Epithelial cell of esophagus (primary cell): ENCODE data around the gene CA4.
"Not testable (repeated sequence)": the region's sequence is repeated elsewhere in the genome, so short reads cannot be mapped to it uniquely, and the experiment has no call there.

Experiments used
- DNase-seq: peaks from one replicate; pipeline ENCODE4 v3.0.0; 2010; ENCODE audit warnings: low read depth
- H3K4me3 ChIP-seq: 2 replicates; pipeline ENCODE4 v1.5.1; 2011; ENCODE audit warnings: mild to moderate bottlenecking, low read length, control low read depth
- TF ChIP-seq, protein P1 (sequence below): IDR thresholded peaks from 2 replicates; pipeline ENCODE4 v1.5.1; 2011; ENCODE audit warnings: low read depth, mild to moderate bottlenecking, low read length, control low read depth, inconsistent platforms; ENCODE audit not compliant: insufficient read depth; ENCODE audit errors: missing control alignments

CA4 gene

DNA sequence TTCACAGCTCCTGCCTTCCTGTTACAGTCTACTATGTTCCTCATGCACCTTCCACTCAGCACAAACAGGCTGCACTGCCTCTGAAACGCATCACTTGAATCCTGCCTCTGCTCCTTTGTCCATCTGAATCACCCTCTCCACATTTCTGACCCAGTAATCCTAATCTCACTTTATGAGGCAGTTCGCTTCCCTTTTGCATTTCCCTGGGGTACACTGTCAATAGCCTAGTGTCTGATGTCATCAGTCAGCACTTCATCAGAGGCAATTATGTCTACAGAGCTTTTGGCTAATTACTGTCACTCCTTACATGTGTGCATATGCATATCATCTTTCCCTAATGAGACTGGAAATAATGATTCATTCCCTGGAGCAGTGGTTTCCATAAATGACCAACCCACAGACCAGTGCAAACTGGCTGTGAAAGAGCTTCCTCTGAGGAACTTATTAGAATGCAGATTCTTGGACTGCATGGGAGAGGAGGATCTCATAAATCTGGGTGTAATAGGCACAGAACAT lies 23.6 kb downstream of the CA4 start:
- no peak for DNase-seq

DNA sequence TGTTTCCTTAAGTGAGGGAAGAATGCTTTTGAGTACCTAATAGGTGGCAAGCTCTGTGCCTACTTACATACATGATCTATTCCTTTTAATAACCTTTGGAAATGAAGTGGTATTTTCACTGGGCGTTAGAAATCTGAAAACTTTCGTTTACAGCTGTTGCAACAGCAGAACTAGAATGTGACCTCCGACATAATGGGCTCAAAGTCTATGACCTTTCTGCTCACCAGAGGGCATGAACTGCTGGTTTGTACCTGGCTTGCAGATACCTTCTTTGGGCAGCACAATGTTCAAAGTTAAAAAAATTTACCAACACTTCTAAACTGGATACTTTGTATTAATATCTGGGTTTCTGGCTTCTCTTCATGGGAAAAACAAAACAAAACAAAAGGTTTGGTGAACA lies 24.3 kb downstream of the CA4 start:
- DNase-seq = no peak
- H3K4me3 ChIP-seq = no peak overlapping the region
- TF ChIP-seq, protein P1, sequence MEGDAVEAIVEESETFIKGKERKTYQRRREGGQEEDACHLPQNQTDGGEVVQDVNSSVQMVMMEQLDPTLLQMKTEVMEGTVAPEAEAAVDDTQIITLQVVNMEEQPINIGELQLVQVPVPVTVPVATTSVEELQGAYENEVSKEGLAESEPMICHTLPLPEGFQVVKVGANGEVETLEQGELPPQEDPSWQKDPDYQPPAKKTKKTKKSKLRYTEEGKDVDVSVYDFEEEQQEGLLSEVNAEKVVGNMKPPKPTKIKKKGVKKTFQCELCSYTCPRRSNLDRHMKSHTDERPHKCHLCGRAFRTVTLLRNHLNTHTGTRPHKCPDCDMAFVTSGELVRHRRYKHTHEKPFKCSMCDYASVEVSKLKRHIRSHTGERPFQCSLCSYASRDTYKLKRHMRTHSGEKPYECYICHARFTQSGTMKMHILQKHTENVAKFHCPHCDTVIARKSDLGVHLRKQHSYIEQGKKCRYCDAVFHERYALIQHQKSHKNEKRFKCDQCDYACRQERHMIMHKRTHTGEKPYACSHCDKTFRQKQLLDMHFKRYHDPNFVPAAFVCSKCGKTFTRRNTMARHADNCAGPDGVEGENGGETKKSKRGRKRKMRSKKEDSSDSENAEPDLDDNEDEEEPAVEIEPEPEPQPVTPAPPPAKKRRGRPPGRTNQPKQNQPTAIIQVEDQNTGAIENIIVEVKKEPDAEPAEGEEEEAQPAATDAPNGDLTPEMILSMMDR = no peak

More for the DNA sequence above, 23.6 kb downstream of the CA4 start:
- no peak overlapping the region for H3K4me3 ChIP-seq
- TF ChIP-seq, protein P1 = no peak

DNA sequence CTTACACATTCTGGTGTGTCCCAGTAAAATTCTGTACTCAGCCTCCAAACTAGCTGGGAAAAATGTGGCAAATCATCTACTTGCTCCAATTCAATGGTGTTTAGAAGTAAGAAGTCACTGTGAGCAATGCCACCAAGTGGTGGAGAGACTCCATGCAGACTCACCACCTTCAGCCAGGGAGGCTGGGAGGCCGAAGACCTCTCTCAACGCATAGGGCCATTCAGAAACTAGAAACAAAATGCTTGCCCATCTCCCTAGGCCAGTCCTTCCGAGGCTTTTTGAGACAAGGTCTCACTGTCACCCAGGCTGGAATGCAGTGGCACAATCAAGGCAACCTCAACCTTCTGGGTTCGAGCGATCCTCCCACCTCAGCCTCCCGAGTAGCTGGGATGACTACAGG lies 25.0 kb downstream of the CA4 start:
- TF ChIP-seq, protein P1 = peak; percentile 18
- not testable (repeated sequence) for DNase-seq, H3K4me3 ChIP-seq

DNA sequence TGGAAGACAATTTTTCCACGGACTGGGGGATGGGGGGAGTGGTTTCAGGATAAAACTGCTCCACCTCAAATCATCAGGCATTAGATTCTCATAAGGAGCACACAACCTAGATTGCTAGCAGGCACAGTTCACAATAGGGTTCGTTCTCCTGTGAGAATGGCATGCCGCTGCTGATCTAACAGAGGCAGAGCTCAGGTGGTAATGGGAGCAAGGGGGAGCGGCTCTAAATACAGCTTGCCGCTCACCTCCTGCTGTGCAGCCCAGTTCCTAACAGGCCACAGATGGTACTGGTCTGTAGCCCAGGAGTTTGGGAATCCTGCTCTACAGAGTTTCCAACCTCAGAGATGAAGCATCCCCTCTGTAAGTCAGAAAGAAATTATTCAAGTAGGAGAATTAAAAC lies 27.0 kb downstream of the CA4 start:
- DNase-seq, H3K4me3 ChIP-seq: not testable (repeated sequence)

DNA sequence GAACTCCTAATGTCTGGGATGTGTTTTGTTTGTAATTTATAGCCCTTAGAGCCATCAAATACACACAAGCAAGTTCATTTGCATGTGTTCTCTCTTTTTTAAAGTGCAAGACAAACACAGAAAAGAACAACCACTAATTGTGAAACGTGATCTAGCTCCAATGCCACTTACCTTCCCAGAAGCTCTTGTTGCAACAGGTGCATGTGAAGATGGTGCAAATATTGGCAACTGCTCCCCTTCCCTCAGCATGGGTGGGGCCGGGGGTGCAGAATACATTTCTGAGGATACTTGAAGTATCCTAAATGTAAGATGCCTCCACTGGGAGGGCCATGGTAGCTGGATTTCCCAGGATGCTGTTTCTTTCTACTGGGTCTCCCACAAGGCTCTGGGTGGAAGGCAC lies 28.4 kb downstream of the CA4 start:
- not testable (repeated sequence) for H3K4me3 ChIP-seq, DNase-seq

DNA sequence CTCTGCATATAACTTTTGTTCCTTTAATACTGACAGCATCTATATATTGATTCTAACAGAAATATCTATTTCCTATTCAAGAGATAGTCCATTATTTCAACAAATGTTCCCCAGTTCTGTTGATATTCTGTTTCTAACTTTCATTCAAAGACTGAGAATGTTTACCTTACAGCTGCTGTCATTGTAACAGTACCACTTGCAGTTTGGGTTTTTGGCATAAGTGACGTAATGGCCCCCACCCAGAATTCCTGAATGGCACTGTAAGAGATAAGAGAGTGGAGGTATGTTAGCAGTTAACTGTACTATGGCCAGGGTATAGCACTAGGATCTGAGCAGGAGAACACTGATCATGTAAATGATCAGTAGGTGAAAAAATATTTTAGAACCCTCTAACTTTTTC lies 30.6 kb downstream of the CA4 start:
- not testable (repeated sequence) for DNase-seq, H3K4me3 ChIP-seq

DNA sequence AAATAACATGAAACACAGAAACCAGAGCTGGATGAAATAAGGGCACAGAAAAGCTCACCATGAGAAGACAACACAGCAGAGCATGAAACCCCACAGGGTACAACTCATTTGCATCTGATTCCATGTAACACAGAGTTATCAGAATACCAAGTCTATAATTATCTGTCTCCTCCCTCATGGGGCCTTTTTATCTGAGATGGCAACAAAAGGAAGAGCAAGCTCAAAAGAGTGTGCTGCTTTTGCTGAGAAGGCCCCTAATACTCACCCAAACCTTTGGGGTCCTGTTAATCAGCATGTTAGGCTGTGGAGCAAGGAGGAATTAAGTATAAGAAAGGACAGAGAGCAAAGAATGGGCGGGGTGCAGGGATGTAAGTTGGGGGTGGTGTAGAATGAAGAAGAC lies 36.6 kb downstream of the CA4 start:
- DNase-seq, H3K4me3 ChIP-seq: not testable (repeated sequence)

DNA sequence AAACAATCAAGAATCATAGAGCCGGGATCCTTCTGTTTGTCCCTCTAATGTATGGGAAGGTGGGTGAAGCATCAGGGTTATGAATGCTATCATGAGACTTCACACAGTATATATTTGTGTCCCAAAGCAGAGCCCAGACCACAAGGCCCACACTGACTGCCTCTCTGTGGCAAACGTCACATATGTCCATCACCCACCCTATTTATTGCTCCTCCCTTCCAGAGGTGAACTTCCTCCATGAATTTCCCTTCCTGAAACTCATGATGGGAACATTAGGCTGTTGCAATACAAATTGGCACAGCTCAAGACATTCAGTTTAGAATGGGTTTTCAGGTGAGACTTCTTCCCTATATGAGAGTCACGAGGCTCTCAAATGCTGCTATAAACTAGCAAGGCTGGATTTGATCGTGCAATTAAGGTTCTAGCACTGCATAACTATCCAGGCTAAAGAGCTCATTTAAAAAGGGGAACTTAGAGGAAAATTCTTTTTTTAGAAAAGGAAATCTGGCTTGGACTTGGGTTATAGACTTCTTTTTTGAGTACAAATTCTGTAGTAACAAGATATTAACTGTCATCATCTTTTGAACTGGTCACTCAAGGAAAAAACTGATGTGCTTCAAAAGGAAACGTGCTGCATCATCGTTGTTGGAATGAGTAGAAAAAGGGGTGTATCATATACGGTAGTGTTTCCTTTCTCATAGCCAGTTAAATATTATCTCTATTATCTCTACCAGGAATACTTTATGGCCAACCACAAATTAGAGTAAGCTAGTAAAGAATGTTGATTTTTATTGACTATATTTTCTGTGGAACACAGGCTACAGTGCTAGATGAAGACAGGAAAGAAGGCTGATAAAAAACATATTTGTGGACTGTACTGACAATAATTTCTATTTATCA lies 37.3 kb downstream of the CA4 start:
- DNase-seq, H3K4me3 ChIP-seq: not testable (repeated sequence)

DNA sequence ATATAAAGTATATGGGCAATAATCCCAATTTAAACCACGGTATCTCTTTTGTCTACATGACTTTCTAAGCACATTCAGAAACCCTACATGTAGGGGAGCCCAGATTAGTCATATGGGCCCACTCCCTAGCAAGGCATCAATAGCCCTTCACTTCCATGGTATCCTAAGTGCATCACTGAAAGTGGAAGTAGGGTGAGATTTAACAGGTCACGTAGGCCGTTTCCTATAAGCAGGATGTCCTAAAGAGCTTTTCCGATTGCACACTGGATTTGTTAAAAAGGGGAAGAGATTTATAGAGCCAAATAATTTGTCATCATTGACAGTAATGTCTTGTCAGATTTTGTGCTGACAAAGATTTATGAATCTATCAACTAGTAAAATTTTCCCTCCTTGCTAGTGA lies 39.0 kb downstream of the CA4 start:
- H3K4me3 ChIP-seq = no peak overlapping the region
- no peak for DNase-seq
- TF ChIP-seq, protein P1 = no peak

DNA sequence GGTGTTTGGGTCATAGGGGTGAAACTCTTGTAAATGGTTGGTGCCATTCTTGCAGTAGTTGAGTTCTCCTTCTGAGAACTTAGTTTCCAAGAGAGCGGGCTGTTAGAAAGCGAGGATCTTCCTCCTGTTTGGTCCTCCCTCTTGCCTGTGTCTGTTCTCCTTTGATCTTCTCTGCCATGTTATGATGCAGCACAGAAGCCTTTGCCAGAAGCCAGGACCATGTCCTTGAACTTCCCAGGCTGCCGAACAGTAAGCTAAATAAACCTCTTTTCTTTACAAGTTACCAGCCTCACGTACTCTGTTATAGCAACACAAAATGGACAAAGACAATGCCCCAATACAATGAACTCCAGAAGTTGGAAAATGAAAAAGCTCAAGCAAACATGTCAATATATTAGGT lies 40.3 kb downstream of the CA4 start:
- H3K4me3 ChIP-seq, DNase-seq: not testable (repeated sequence)

DNA sequence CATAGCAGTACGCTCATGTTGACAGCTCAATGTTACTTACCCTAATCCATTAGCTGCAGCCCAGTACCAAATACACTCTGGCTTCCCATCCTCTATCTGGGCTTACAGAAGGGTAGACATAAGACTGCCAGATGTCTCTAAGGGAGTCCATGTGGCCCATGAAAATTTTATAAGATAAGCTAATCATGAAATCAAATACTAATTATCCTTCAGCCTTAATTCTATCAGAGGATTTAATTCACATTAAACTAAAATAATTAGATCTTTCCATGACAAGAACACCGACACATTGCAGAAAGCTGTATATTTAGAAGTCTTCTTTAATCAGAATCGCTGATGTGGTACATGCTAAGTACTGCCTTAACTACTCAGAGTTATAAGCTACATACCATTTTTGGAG lies 43.3 kb downstream of the CA4 start:
- not testable (repeated sequence) for H3K4me3 ChIP-seq, DNase-seq
